ENCODE data around the gene BABAM2.

- no peak for TF ChIP-seq CTCF (IDR thresholded peaks at IDR 0.05; ENCODE audit: low read depth, low read length)
- TF ChIP-seq POLR2A (IDR thresholded peaks at IDR 0.05; ENCODE audit: extremely low read depth, insufficient read length) = no peak
- no peak for TF ChIP-seq MAX (IDR thresholded peaks at IDR 0.05; ENCODE audit: low read depth, low read length)
- TF ChIP-seq MYC (IDR thresholded peaks at IDR 0.05; ENCODE audit: low read depth, low read length) = no peak
Observed at GRCh38 chr2:28333606-28334526, 443.3 kb downstream of the BABAM2 start.
